Gastrocnemius medialis (tissue), 4 donors: ENCODE results near the gene PDE8A. TPM values are rescaled to one million over a fixed set of nuclear protein-coding genes. Genes with fewer than 3 reads are reported as not detected.

ENCODE experiments used
- ATAC-seq, 2 donors: fragments of 150-250 bp; one replicate each; pipeline ENCODE4 v1.9.1; 2016
- DNase-seq, 2 donors: peaks; one replicate each; pipeline ENCODE4 v3.0.0-alpha.2; 2019
- H3K27ac ChIP-seq, 4 donors: fragments of 200-600 bp; sonication (generic); 1 replicate in 1 of 4; 2 replicates in 3 of 4; pipeline ENCODE4 v1.5.1; 2016 to 2018; ENCODE audit warnings: mild to moderate bottlenecking in 2 of 4, moderate library complexity in 1 of 4
- H3K27me3 ChIP-seq, 3 donors: fragments of 200-600 bp; sonication (generic) in 2 of 3; 1 replicate in 1 of 3; 2 replicates in 2 of 3; pipeline versions ENCODE4 v1.5.1 to v1.6.0; 2016 to 2019; ENCODE audit warnings: mild to moderate bottlenecking in 1 of 3, moderate library complexity in 1 of 3
- H3K36me3 ChIP-seq, 2 donors: fragments of 200-600 bp; sonication (generic) in 1 of 2; one replicate each; pipeline ENCODE4 v1.5.1; 2017 to 2018
- H3K4me1 ChIP-seq, 2 donors: fragments of 200-600 bp; sonication (generic) in 1 of 2; one replicate each; pipeline ENCODE4 v1.5.1; 2016 to 2017; ENCODE audit warnings: mild to moderate bottlenecking in 2 of 2
- H3K4me3 ChIP-seq, 4 donors: fragments of 200-600 bp; sonication (generic) in 3 of 4; 1 replicate in 1 of 4; 2 replicates in 3 of 4; pipeline ENCODE4 v1.5.1; 2016 to 2019; ENCODE audit warnings: mild to moderate bottlenecking in 2 of 4
- H3K9me3 ChIP-seq, 3 donors: fragments of 200-600 bp; sonication (generic) in 2 of 3; 1 replicate in 1 of 3; 2 replicates in 2 of 3; pipeline ENCODE4 v1.5.1; 2016 to 2019
- POLR2A ChIP-seq, 2 donors: fragments of 450-650 bp; IDR thresholded peaks; one replicate each; pipeline ENCODE4 v1.6.1; 2017; ENCODE audit warnings: antibody characterized with exemption in 2 of 2, mild to moderate bottlenecking in 2 of 2, moderate library complexity in 2 of 2
- in situ Hi-C, 4 donors: fragments of 200-750 bp; cut with MboI; loops; one replicate each; pipeline versions ENCODE4 v1.15.0 to v1.8.0; 2017; ENCODE audit warnings: low sequenced_read_pairs in 4 of 4
- intact Hi-C: fragments of 100-400 bp; cut with DNase I; formaldehyde crosslinking; loops from one replicate; pipeline ENCODE4 v1.15.1; 2023; ENCODE audit warnings: low total_unique reads
- total RNA-seq, 4 donors: library from RNA; depleted of rRNA; stranded (reverse); fragments of >200 nt; gene quantifications; one replicate each; pipeline versions ENCODE4 v1.1.0 to v1.2.3, GENCODE V29; 2016
- TF ChIP-seq, protein P1 (sequence below), 5 experiments: fragments of 450-650 bp in 3 of 5; fragments of 200-600 bp in 2 of 5; sonication (generic) in 2 of 5; IDR thresholded peaks in 4 of 5; conservative IDR thresholded peaks in 1 of 5; 1 replicate in 4 of 5; 2 replicates in 1 of 5; pipeline ENCODE4 v1.5.1; 2016 to 2019; ENCODE audit warnings: antibody characterized with exemption in 5 of 5, mild to moderate bottlenecking in 3 of 5, moderate library complexity in 3 of 5

Gene PDE8A
- total RNA-seq, 4 donors from 2014 or later: 6.3 to 20.6 (median 13.9) TPM

DNA sequence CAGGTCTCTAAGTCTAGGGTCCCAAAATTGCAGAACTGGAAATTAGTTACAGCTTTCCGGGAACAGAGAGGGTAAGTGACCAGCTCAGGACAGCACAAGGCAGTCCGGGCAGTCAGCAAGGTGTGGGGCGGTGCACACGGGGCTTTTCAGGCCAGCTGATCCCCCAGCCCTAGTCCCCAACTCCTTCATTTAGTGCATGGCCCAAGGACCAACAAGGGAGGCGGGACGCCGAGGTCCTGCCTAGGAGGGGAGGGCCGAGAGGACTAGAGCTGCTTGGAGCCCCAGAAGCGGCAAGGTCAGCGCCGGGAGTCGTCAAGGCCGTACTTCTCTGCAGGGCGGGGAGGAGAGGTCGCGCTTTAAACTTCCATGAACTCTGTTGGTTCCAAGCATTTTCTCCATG is 2.0 kb upstream of the PDE8A start:
- Histone ChIP-seq H3K4me1 (peaks cover 24 to 27% of the 10 kb centered on the region in 2 donors), H3K36me3 (no peaks in the 10 kb centered on the region), H3K27ac (peak overlapping the region; percentile 96 to 97 (median 96)), H3K9me3 (no peaks in the 10 kb centered on the region), H3K4me3 (peak overlapping the region; percentile 68 to 94 (median 91)), H3K27me3 (no peaks in the 10 kb centered on the region)
- intact Hi-C loops: loop anchor here (2.0 to 5.0 kb wide), 2 partner anchors 48 to 65 kb away; no protein-coding TSS in a partner anchor
- no peak for DNase-seq
- in situ Hi-C loops: no loop called here
- no peak for TF ChIP-seq POLR2A (IDR thresholded peaks at IDR 0.05)
- TF ChIP-seq, protein P1, sequence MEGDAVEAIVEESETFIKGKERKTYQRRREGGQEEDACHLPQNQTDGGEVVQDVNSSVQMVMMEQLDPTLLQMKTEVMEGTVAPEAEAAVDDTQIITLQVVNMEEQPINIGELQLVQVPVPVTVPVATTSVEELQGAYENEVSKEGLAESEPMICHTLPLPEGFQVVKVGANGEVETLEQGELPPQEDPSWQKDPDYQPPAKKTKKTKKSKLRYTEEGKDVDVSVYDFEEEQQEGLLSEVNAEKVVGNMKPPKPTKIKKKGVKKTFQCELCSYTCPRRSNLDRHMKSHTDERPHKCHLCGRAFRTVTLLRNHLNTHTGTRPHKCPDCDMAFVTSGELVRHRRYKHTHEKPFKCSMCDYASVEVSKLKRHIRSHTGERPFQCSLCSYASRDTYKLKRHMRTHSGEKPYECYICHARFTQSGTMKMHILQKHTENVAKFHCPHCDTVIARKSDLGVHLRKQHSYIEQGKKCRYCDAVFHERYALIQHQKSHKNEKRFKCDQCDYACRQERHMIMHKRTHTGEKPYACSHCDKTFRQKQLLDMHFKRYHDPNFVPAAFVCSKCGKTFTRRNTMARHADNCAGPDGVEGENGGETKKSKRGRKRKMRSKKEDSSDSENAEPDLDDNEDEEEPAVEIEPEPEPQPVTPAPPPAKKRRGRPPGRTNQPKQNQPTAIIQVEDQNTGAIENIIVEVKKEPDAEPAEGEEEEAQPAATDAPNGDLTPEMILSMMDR (IDR thresholded peaks at IDR 0.05 in 4 of 5, conservative IDR thresholded peaks at IDR 0.05 in 1 of 5): no peak
- ATAC-seq: no peak

DNA sequence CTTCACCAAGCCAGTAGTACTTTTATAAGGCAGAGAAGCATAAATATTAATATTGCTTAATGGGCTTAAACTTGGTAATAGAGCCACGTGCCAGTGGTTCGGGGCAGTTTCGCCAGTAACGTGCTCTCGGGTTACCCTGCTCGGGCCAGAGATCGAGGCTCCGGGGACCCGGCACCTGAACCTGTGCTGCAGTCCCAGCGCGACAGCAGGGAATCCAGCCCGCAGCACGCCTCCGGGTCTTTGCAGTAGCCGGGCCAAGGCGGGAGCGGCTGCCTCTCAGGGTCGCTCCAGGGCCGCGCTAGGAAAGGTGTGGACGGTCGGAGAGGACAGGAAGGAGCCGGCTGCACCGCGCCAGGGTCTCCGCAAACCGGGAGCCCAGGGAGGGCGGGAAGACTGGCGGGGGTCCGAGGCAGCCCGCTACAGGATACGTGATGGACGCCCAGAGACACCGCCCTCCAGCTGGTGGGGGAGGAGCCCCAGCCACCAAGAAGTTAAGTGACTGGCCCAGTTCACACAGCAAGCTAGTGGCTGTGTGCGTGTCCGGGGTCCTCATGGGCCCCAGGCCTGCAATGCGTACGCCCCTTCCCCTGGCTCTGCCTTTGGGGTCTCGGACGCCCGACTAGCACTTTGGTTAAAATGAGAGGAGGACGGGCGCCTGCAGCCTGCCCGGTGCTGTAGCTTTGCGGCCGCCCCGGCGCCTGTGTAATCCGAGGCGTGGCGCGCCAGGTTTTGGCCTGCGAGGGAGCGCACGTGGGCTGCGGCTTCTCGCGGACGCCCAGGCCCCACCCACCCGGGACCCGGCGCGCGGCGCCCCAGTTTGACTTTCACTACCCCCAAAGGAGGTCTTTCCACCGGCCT is 1.2 kb upstream of the PDE8A start:
- H3K27me3 ChIP-seq: no peaks in the 10 kb centered on the region
- peak; percentile 74 to 91 for TF ChIP-seq POLR2A (IDR thresholded peaks at IDR 0.05)
- TF ChIP-seq, protein P1 (IDR thresholded peaks at IDR 0.05 in 4 of 5, conservative IDR thresholded peaks at IDR 0.05 in 1 of 5): peak in 1 of 5 experiments; percentile 18
- peak; percentile 73 to 82 for DNase-seq
- in situ Hi-C loops: no loop called here
- intact Hi-C loops: loop anchor here (1.0 to 2.0 kb wide), 2 partner anchors 64 to 349 kb away; no protein-coding TSS in a partner anchor
- peak overlapping the region; percentile 96 to 97 (median 96) for H3K27ac ChIP-seq
- no peaks in the 10 kb centered on the region for H3K36me3 ChIP-seq
- H3K9me3 ChIP-seq: no peaks in the 10 kb centered on the region
- peaks cover 27 to 29% of the 10 kb centered on the region in 2 donors for H3K4me1 ChIP-seq
- ATAC-seq: peak; percentile 77 to 79
- H3K4me3 ChIP-seq: peak overlapping the region; percentile 68 to 94 (median 91)

DNA sequence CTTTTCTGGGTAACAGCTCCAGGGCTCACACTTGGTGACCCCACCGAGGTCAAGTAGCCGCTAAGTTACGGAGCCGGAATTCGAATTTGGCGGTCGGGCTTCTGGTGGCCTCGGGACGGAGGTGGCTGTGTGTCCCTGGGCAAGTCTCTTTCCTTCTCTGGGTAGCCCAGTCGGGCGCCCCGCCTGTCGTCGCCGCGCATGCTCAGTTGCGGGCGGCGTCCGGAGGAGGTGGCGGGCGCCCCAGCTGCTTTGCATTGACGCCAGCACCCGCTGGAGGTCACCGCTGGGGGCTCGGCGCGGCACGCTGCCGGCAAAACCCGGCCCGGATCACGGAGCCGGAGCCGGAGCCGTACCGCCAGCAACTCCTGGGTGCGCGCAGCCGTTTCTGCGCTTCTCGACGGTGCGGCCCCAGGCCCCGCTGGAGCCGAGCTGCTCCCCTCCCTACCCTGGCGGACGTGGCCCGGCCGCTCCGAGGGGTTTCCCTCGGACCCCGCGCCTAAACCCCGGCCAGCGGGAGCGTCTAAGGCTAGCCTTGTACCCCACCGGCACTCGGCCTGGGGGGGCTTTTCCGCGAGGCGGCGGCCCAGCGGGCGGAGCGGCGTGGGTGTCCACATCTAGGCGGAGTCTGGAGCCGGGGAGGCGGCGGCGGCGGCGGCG is 474 bp upstream of the PDE8A start:
- TF ChIP-seq, protein P1 (IDR thresholded peaks at IDR 0.05 in 4 of 5, conservative IDR thresholded peaks at IDR 0.05 in 1 of 5): peak in 4 of 5 experiments; percentile 9 to 44 (median 40)
- peak in 1 of 2 donors; percentile 61 for TF ChIP-seq POLR2A (IDR thresholded peaks at IDR 0.05)
- peak; percentile 88 to 94 for DNase-seq
- H3K36me3 ChIP-seq: no peaks in the 10 kb centered on the region
- intact Hi-C loops (loop anchor here (1.0 to 2.0 kb wide), 2 partner anchors 64 to 350 kb away; no protein-coding TSS in a partner anchor), in situ Hi-C loops (no loop called here)
- peak; percentile 74 to 85 for ATAC-seq
- peak overlapping the region; percentile 96 to 97 (median 96) for H3K27ac ChIP-seq
- peak overlapping the region; percentile 80 to 94 (median 91) for H3K4me3 ChIP-seq
- H3K27me3 ChIP-seq: no peaks in the 10 kb centered on the region
- H3K9me3 ChIP-seq: no peaks in the 10 kb centered on the region
- peaks cover 27 to 29% of the 10 kb centered on the region in 2 donors for H3K4me1 ChIP-seq

DNA sequence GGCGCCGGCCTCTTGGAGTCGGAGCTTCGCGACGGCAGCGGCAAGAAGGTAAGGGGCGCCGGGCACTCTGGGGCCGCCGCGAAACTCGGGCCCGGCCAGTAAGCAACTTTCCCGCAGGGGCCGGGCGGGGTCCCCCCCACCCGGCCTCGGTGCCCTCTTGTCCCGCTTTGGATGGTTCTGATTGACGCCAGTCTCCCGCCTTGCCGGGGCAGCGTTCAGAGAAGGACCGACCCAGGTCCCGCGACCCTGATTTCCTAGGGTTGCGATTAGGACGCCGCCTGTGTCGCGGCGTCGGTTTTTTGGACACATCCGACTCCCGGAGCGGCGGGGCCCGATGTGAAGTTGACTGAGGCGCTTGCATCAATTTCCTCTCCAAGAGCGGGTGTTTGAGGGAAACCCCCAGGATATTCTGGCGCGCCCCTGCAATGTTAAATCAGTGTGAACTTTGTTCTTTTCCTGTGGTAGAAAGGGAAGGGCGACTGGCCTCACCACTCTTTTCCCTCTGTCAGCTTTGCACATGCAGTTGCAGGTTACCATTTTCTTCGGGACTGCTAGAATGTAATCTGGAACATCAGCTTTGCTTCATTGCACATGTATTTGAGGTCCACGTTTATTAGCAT is 755 bp downstream of the PDE8A start:
- ATAC-seq (no peak), DNase-seq (no peak)
- H3K4me1 ChIP-seq: peaks cover 29 to 35% of the 10 kb centered on the region in 2 donors
- no peaks in the 10 kb centered on the region for H3K27me3 ChIP-seq
- peak overlapping the region; percentile 80 to 94 (median 91) for H3K4me3 ChIP-seq
- intact Hi-C loops: no loop called here
- in situ Hi-C loops: no loop called here
- TF ChIP-seq POLR2A (IDR thresholded peaks at IDR 0.05): no peak
- TF ChIP-seq, protein P1 (IDR thresholded peaks at IDR 0.05 in 4 of 5, conservative IDR thresholded peaks at IDR 0.05 in 1 of 5): no peak
- H3K9me3 ChIP-seq: no peaks in the 10 kb centered on the region
- no peaks in the 10 kb centered on the region for H3K36me3 ChIP-seq
- H3K27ac ChIP-seq: peak overlapping the region; percentile 96 to 97 (median 96)
